Measurements from ENCODE around the gene APOL1. TPM values are rescaled to one million over a fixed set of nuclear protein-coding genes. Genes with fewer than 3 reads are reported as not detected.

Gene APOL1
- total RNA-seq, 1 donor from 2014 or later, result 30.1 TPM

- Histone ChIP-seq H3K36me3 (peaks cover 98 to 99% of the 10 kb centered on the region in 2 donors), H3K4me3 (no peak overlapping the region), H3K27me3 (no peaks in the 10 kb centered on the region), H3K27ac (peak overlapping the region; percentile 27 to 42), H3K4me1 (peaks cover 0 to 2% of the 10 kb centered on the region in 2 donors), H3K9me3 (no peaks in the 10 kb centered on the region)
- DNase-seq (ENCODE audit: low spot score in 2 of 2), result no peak
- TF ChIP-seq CTCF (IDR thresholded peaks at IDR 0.05), result no peak
- intact Hi-C loops (cut with DNase I), result no loop called here
Observed at GRCh38 chr22:36311386-36312085, 58.6 kb downstream of the APOL1 start.

GRCh38 chr22:36315325-36315724 is 62.4 kb downstream of the APOL1 start:
- no peak for TF ChIP-seq CTCF (IDR thresholded peaks at IDR 0.05)
- no peak for DNase-seq (ENCODE audit: low spot score in 2 of 2)
- no peak overlapping the region for H3K4me3 ChIP-seq
- H3K9me3 ChIP-seq, result no peaks in the 10 kb centered on the region
- peaks cover 0 to 5% of the 10 kb centered on the region in 2 donors for H3K4me1 ChIP-seq
- no peak overlapping the region for H3K27ac ChIP-seq
- no peaks in the 10 kb centered on the region for H3K27me3 ChIP-seq
- intact Hi-C loops (cut with DNase I), result no loop called here
- H3K36me3 ChIP-seq, result peaks cover 98 to 99% of the 10 kb centered on the region in 2 donors

GRCh38 chr22:36316419-36316818 is 63.5 kb downstream of the APOL1 start:
- no peak for DNase-seq (ENCODE audit: low spot score in 2 of 2)
- Histone ChIP-seq H3K27me3 (no peaks in the 10 kb centered on the region), H3K4me3 (no peak overlapping the region), H3K27ac (peak overlapping the region in 1 of 2 donors; percentile 23), H3K36me3 (peaks cover 98 to 99% of the 10 kb centered on the region in 2 donors), H3K9me3 (no peaks in the 10 kb centered on the region), H3K4me1 (peaks cover 0 to 12% of the 10 kb centered on the region in 2 donors)
- intact Hi-C loops (cut with DNase I), result no loop called here
- TF ChIP-seq CTCF (IDR thresholded peaks at IDR 0.05), result no peak

Other genes starting within 250 kb of the APOL1 start
- gene RBFOX2, start 224.3 kb upstream of the APOL1 start, total RNA-seq, result 58.1 TPM
- gene APOL3, start 92.4 kb upstream of the APOL1 start, total RNA-seq, result 47.3 TPM
- gene APOL4, start 51.3 kb upstream of the APOL1 start, total RNA-seq, result not detected
- 34.3 TPM for gene APOL2, start 13.6 kb upstream of the APOL1 start, total RNA-seq
- 1,114 TPM for gene MYH9, start 134.8 kb downstream of the APOL1 start, total RNA-seq
- 16.2 TPM for gene TXN2, start 228.5 kb downstream of the APOL1 start, total RNA-seq

Data from ascending aorta (tissue), 2 donors.